ENCODE measurements around the gene CALB2.

Gene CALB2

GRCh38 chr16:71404364-71404763, 45.8 kb downstream of the CALB2 start:
- Histone ChIP-seq H3F3A (ENCODE audit: low read depth) (no peaks in the 10 kb centered on the region), H2AFZ (ENCODE audit: low read length) (no peak overlapping the region), H3K9me2 (replicated peaks; ENCODE audit: low read depth, low read length) (no peaks in the 10 kb centered on the region), H3K36me3 (ENCODE audit: insufficient read depth, low read length) (no peaks in the 10 kb centered on the region), H4K20me1 (ENCODE audit: insufficient read depth, low read length, poor library complexity, severe bottlenecking) (no peaks in the 10 kb centered on the region), H3K4me2 (ENCODE audit: low read depth, low read length, poor library complexity, severe bottlenecking) (no peak overlapping the region), H3K4me1 (ENCODE audit: insufficient read depth, low read length, poor library complexity, severe bottlenecking) (no peaks in the 10 kb centered on the region), H3K9ac (ENCODE audit: low read depth, low read length, poor library complexity, severe bottlenecking) (no peak overlapping the region), H3K79me2 (ENCODE audit: insufficient read depth, low read length) (no peaks in the 10 kb centered on the region), H3K27me3 (ENCODE audit: insufficient read depth, low read length, poor library complexity, severe bottlenecking) (no peaks in the 10 kb centered on the region), H3K9me3 (ENCODE audit: insufficient read depth, low read depth, low read length) (no peaks in the 10 kb centered on the region), H3K4me3 (ENCODE audit: low read length, poor library complexity, severe bottlenecking) (no peak overlapping the region)
- no peak for TF ChIP-seq EZH2phosphoT487 (IDR thresholded peaks at IDR 0.05; ENCODE audit: borderline replicate concordance)
- TF ChIP-seq, protein P1, sequence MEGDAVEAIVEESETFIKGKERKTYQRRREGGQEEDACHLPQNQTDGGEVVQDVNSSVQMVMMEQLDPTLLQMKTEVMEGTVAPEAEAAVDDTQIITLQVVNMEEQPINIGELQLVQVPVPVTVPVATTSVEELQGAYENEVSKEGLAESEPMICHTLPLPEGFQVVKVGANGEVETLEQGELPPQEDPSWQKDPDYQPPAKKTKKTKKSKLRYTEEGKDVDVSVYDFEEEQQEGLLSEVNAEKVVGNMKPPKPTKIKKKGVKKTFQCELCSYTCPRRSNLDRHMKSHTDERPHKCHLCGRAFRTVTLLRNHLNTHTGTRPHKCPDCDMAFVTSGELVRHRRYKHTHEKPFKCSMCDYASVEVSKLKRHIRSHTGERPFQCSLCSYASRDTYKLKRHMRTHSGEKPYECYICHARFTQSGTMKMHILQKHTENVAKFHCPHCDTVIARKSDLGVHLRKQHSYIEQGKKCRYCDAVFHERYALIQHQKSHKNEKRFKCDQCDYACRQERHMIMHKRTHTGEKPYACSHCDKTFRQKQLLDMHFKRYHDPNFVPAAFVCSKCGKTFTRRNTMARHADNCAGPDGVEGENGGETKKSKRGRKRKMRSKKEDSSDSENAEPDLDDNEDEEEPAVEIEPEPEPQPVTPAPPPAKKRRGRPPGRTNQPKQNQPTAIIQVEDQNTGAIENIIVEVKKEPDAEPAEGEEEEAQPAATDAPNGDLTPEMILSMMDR (conservative IDR thresholded peaks at IDR 0.05; ENCODE audit: low read length), result no peak

DNA sequence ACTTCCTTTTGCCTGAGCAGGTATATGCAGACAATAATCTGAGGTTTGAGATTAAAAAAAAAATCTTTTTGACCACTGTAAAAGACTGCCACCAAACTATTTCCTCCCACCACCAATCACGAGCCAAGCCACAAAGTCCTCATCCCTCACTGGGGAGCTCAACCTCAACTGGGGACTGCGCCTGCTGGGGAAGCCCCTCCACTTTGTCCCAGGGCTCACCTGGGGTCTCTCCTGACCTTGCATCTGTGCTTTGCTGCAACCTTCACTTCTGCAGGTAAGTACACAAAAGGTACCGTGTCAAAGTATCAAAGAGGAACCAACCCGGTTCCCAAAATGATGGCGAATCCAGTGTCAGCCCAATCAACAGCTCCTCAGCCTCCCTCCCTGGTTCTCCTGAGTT, 47.8 kb downstream of the CALB2 start:
- no peaks in the 10 kb centered on the region for H3K79me2 ChIP-seq (ENCODE audit: insufficient read depth, low read length)
- H4K20me1 ChIP-seq (ENCODE audit: insufficient read depth, low read length, poor library complexity, severe bottlenecking), result no peaks in the 10 kb centered on the region
- H3K36me3 ChIP-seq (ENCODE audit: insufficient read depth, low read length), result no peaks in the 10 kb centered on the region
- H3K9me2 ChIP-seq (replicated peaks; ENCODE audit: low read depth, low read length), result no peaks in the 10 kb centered on the region
- H3K9ac ChIP-seq (ENCODE audit: low read depth, low read length, poor library complexity, severe bottlenecking), result no peak overlapping the region
- H3K27me3 ChIP-seq (ENCODE audit: insufficient read depth, low read length, poor library complexity, severe bottlenecking), result no peaks in the 10 kb centered on the region
- H3K4me1 ChIP-seq (ENCODE audit: insufficient read depth, low read length, poor library complexity, severe bottlenecking), result no peaks in the 10 kb centered on the region
- TF ChIP-seq, protein P1 (conservative IDR thresholded peaks at IDR 0.05; ENCODE audit: low read length), result no peak
- TF ChIP-seq EZH2phosphoT487 (IDR thresholded peaks at IDR 0.05; ENCODE audit: borderline replicate concordance), result no peak
- H2AFZ ChIP-seq (ENCODE audit: low read length), result no peak overlapping the region
- H3K9me3 ChIP-seq (ENCODE audit: insufficient read depth, low read depth, low read length), result no peaks in the 10 kb centered on the region
- H3K4me2 ChIP-seq (ENCODE audit: low read depth, low read length, poor library complexity, severe bottlenecking), result no peak overlapping the region
- no peaks in the 10 kb centered on the region for H3F3A ChIP-seq (ENCODE audit: low read depth)
- no peak overlapping the region for H3K4me3 ChIP-seq (ENCODE audit: low read length, poor library complexity, severe bottlenecking)

DNA sequence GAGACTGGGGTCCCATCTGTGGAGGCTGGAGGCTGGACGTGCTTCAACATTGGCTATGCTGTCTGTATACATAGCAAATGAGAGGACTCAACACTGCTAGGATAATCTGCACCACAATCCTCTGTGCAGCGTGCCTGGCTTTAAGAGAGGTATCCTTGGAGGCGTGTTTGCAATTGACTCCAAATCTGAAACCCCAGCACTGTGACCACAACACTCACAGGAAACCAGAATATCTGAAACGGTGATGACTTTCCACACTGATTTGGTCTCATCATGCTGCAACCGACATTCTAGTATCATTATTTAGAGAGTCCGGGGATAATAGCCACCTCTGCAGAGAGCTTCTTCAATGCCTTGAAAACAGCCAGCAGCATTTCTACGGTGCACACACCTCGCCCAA, 48.2 kb downstream of the CALB2 start:
- no peaks in the 10 kb centered on the region for H3K79me2 ChIP-seq (ENCODE audit: insufficient read depth, low read length)
- H3K4me2 ChIP-seq (ENCODE audit: low read depth, low read length, poor library complexity, severe bottlenecking), result no peak overlapping the region
- H3K9me3 ChIP-seq (ENCODE audit: insufficient read depth, low read depth, low read length), result no peaks in the 10 kb centered on the region
- no peak overlapping the region for H3K9ac ChIP-seq (ENCODE audit: low read depth, low read length, poor library complexity, severe bottlenecking)
- H3F3A ChIP-seq (ENCODE audit: low read depth), result no peaks in the 10 kb centered on the region
- H4K20me1 ChIP-seq (ENCODE audit: insufficient read depth, low read length, poor library complexity, severe bottlenecking), result no peaks in the 10 kb centered on the region
- H2AFZ ChIP-seq (ENCODE audit: low read length), result no peak overlapping the region
- no peaks in the 10 kb centered on the region for H3K9me2 ChIP-seq (replicated peaks; ENCODE audit: low read depth, low read length)
- H3K27me3 ChIP-seq (ENCODE audit: insufficient read depth, low read length, poor library complexity, severe bottlenecking), result no peaks in the 10 kb centered on the region
- H3K4me3 ChIP-seq (ENCODE audit: low read length, poor library complexity, severe bottlenecking), result no peak overlapping the region
- H3K36me3 ChIP-seq (ENCODE audit: insufficient read depth, low read length), result no peaks in the 10 kb centered on the region
- TF ChIP-seq EZH2phosphoT487 (IDR thresholded peaks at IDR 0.05; ENCODE audit: borderline replicate concordance), result no peak
- TF ChIP-seq, protein P1 (conservative IDR thresholded peaks at IDR 0.05; ENCODE audit: low read length), result no peak
- no peaks in the 10 kb centered on the region for H3K4me1 ChIP-seq (ENCODE audit: insufficient read depth, low read length, poor library complexity, severe bottlenecking)

All from Loucy (cell line).